SK-N-MC (cell line): Measurements from ENCODE around the gene ADCY9.

Source experiments
- DNase-seq: peaks from one replicate; pipeline ENCODE4 v3.0.0-alpha.2; 2011; ENCODE audit warnings: low read depth, low spot score
- H3K27ac ChIP-seq: fragments of 200-600 bp; sonication (generic); 2 replicates; pipeline ENCODE4 v1.5.1; 2016; ENCODE audit warnings: mixed run types
- H3K36me3 ChIP-seq: fragments of 200-600 bp; sonication (generic); 2 replicates; pipeline ENCODE4 v1.6.1; 2017; ENCODE audit warnings: antibody characterized with exemption, low read length, mixed read lengths; ENCODE audit not compliant: insufficient read depth
- H3K4me3 ChIP-seq: fragments of 200-600 bp; sonication (generic); 2 replicates; pipeline ENCODE4 v1.5.1; 2016
- H3K9ac ChIP-seq: fragments of 200-600 bp; sonication (generic); 2 replicates; pipeline ENCODE4 v1.8.0; 2017; ENCODE audit warnings: mixed run types, mixed read lengths; ENCODE audit not compliant: insufficient read length
- H3K9me3 ChIP-seq: fragments of 200-600 bp; sonication (generic); 2 replicates; pipeline ENCODE4 v1.6.1; 2017; ENCODE audit warnings: low read depth, mild to moderate bottlenecking, antibody characterized with exemption, low read length, moderate library complexity, mixed read lengths
- EZH2 ChIP-seq: fragments of 200-600 bp; sonication (generic); IDR thresholded peaks from one replicate; pipeline ENCODE4 v1.6.1; 2017; ENCODE audit warnings: antibody characterized with exemption
- FOXP2 ChIP-seq: optimal IDR thresholded peaks from 2 replicates; pipeline ENCODE3; 2011; ENCODE audit warnings: mild to moderate bottlenecking, moderate library complexity; ENCODE audit not compliant: insufficient read depth; ENCODE audit errors: extremely low read length, control extremely low read depth
- POLR2AphosphoS5 ChIP-seq: IDR thresholded peaks from 2 replicates; pipeline ENCODE4 v1.6.1; 2012; ENCODE audit warnings: mild to moderate bottlenecking, low read depth, low read length, borderline replicate concordance

The ADCY9 gene

DNA sequence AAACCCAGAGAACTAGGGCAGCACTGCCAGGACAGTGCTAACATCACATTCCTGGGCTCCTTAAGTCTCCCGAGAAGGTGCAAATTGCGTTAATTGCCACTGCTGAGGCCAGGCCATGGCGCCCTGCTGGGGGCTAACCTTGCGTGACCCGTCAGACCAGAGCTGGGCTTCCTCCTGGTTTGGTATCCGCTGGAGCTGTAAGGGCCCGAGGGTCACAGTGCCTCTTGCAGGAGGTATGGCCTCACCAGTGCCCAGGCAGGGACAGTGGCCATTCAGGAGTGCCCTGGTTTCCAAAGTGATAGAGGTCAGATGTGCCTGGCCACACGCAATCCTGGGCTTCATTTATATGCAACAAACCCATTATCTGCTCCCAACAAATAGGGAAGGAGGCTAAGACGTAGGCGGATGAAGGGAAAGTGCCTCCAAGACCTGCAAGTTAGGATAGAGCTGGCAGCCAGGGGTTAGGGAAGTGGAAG is 17.7 kb upstream of the ADCY9 start:
- Histone ChIP-seq H3K9ac (no peak overlapping the region), H3K36me3 (no peaks in the 10 kb centered on the region), H3K9me3 (no peaks in the 10 kb centered on the region), H3K27ac (no peak overlapping the region), H3K4me3 (no peak overlapping the region)
- TF ChIP-seq FOXP2 (no peak), EZH2 (no peak), POLR2AphosphoS5 (no peak)
- no peak for DNase-seq

DNA sequence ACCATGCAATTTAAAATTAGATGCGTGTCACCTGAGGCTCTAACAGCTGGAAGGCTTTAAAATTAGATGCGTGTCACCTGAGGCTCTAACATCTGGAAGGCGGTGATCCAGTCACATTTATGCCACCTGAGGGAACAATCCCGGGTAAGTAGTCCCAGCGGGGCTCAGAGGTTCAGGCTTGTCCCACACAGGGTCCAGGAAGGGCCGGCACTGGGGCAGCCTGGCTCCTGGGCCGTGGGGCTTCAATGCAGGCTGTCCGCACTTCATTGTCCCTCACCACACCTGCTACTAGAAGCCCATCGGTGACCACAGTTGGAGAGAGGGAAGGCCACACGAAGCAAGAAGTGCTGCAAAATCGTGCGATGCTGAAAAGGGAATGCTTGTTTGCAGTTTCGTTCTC is 15.4 kb upstream of the ADCY9 start:
- Histone ChIP-seq H3K36me3 (no peaks in the 10 kb centered on the region), H3K4me3 (no peak overlapping the region), H3K9me3 (no peaks in the 10 kb centered on the region), H3K27ac (no peak overlapping the region), H3K9ac (no peak overlapping the region)
- DNase-seq: no peak
- TF ChIP-seq EZH2 (no peak), FOXP2 (no peak), POLR2AphosphoS5 (no peak)

DNA sequence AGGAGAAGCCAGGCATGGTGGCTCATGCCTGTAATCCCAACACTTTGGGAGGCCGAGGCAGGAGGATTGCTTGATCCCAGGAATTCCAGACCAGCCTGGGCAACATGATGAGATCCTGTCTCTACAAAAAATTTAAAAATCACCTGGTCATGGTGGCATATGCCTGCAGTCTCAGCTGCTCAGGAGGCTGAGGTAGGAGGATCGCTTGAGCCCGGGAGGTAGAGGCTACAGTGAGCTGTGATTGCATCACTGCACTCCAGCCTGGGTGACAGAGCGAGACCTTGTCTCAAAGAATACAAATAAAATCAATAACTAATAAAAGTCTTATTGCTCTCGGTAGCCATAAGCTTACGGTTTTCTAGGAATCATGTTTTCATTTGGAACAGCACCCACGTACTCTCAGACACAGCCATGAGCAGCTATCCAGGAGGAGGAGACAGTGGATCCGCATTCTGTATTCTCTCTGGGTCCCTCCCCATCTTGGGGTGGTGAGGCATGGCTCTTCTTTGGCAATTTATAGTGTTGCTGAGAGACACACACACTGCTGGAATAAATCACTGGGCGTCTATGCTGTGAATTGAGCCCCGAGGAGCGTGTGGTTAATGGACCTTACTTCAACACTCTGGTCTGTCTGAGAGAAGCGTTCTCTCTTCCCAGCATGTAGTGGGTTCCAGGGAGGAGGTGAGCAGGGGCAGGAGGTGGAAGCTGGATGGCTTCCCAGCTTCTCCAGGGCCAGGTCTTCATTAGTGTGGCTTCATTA is 8.5 kb upstream of the ADCY9 start:
- Histone ChIP-seq H3K27ac (no peak overlapping the region), H3K36me3 (no peaks in the 10 kb centered on the region), H3K9ac (no peak overlapping the region), H3K9me3 (no peaks in the 10 kb centered on the region), H3K4me3 (no peak overlapping the region)
- no peak for DNase-seq
- TF ChIP-seq POLR2AphosphoS5 (no peak), FOXP2 (no peak), EZH2 (no peak)

DNA sequence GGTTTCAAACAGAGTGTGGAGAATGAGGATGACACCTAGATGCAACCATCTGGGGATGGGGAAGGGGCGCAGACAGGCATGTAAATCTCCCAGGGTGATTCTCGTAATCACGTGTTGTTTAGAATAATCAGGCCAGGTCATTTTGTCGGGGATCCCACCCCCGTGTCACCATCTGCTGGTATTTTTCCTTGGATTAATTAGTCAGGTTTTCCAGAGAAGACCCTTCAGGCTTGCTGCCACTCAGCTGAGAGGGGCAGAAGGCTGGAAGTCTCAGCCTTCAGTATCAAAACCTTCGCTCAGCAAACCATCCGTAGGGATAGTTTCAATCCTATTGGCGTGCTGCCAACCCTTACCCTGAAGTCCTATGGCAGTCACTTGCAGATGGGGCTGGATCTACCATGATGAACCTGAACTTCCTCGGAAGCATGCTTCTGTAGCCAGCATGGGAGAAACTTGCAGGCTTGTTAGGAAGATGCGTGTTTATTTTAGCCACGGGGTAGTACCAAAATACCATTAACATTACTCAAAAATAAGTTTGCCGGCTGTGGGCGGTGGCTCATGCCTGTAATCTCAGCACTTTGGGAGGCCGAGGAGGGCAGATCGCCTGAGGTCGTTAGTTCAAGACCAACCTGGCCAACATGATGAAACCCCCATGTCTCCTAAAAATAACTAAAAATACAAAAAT is 7.5 kb upstream of the ADCY9 start:
- H3K27ac ChIP-seq: no peak overlapping the region
- TF ChIP-seq POLR2AphosphoS5 (no peak), EZH2 (no peak), FOXP2 (no peak)
- H3K4me3 ChIP-seq: no peak overlapping the region
- no peaks in the 10 kb centered on the region for H3K36me3 ChIP-seq
- H3K9ac ChIP-seq: no peak overlapping the region
- no peak for DNase-seq
- no peaks in the 10 kb centered on the region for H3K9me3 ChIP-seq

DNA sequence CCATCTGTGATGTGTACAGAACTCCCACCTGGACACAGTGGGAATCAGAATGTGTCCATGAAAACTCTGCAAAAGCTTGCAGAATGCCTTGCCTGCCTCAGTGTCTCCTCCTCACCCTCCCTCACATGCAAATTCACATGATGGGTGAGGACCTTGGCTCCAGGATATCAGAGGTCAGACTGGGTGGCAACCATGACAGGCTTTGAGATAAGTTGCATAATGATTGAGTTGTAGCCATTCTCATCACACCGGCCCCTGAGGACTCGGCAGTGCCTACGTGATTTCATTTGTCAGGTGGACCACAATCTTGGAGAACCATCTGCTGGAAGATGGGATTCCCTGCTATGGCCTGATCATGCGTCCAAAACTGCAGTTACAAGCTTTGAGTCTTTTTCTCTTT is 3.9 kb upstream of the ADCY9 start:
- H3K27ac ChIP-seq: no peak overlapping the region
- TF ChIP-seq EZH2: no peak
- TF ChIP-seq FOXP2: no peak
- TF ChIP-seq POLR2AphosphoS5: no peak
- no peaks in the 10 kb centered on the region for H3K36me3 ChIP-seq
- DNase-seq: no peak
- H3K9ac ChIP-seq: no peak overlapping the region
- no peak overlapping the region for H3K4me3 ChIP-seq
- no peaks in the 10 kb centered on the region for H3K9me3 ChIP-seq

DNA sequence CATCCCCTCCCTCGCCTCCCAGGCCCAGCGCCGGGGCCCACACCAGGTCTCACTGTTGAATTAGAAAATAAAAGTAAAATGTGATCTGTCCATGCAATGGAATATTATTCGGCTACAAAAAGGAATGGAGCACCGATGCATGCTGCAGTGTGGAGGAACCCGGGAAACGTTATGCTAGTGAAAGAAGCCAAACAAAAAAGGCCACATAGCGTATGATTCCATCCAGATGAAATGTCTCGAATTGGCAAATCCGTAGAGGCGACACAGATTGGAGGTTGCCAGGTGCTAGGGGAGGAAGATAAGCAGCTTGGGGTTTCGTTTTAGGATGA is 972 bp upstream of the ADCY9 start:
- peak overlapping the region; percentile 80 for H3K4me3 ChIP-seq
- H3K36me3 ChIP-seq: no peaks in the 10 kb centered on the region
- no peak overlapping the region for H3K9ac ChIP-seq
- TF ChIP-seq POLR2AphosphoS5: no peak
- TF ChIP-seq EZH2: no peak
- TF ChIP-seq FOXP2: no peak
- no peaks in the 10 kb centered on the region for H3K9me3 ChIP-seq
- no peak for DNase-seq
- H3K27ac ChIP-seq: no peak overlapping the region

DNA sequence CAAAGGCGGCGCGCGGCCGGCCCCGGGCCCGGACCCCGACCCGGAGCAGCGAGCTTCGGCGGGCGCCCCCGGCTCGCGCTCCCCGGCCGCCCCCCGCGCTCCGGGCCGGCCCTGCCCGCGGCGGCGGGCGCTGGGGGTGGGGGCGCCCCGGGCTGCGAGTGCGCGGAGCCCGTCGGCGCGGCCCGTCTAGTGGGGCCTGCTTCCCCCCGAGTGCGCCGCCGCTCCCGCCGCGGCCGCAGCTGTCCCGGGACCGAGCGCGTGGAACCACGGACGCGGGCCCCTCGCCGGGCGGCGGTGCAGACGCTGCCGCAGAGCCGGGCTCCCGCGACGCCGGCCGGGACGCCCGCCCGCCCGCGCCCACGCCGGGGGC is 308 bp downstream of the ADCY9 start:
- Histone ChIP-seq H3K27ac (no peak overlapping the region), H3K9me3 (no peaks in the 10 kb centered on the region), H3K9ac (no peak overlapping the region), H3K36me3 (no peaks in the 10 kb centered on the region), H3K4me3 (peak overlapping the region; percentile 82)
- no peak for DNase-seq
- TF ChIP-seq POLR2AphosphoS5 (no peak), EZH2 (no peak), FOXP2 (no peak)

DNA sequence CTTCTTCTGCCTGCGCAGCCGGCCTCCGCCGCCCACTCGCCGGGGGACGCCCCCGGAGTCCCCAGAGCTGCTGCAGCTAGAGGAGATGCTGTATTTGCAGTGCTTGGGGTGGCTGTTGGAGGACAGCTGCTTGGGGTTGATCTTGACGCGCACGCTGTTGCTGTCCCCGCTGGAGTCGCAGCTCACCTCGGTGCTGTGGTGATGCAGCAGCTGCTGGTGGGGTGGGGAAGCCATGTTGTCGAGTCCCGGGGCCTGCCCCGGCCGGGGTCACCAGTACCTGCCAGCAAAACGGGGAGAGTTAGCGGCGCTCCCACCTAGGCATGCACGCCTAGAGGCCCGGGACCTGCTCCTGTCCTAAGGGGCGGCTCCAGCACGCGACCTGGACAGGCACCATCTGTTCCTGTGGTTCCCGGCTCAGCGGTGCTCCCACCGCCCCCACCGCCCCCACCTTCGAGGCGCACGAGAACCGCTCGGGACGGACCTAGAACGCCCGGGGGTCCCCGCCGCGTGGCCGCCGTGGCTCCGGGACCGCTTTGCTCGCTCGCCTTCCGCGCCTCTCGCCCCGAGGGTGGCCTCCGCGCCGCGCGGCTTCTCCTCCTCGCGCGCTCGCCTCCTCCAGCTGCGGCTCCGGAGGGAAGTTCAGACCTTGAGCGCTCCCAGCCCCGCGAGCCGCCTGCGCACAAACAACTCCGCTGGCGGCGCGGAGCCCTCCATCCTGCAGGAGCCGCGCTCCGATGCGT is 863 bp downstream of the ADCY9 start:
- no peak overlapping the region for H3K27ac ChIP-seq
- TF ChIP-seq POLR2AphosphoS5 (no peak), EZH2 (no peak), FOXP2 (no peak)
- no peak for DNase-seq
- no peaks in the 10 kb centered on the region for H3K36me3 ChIP-seq
- H3K9me3 ChIP-seq: no peaks in the 10 kb centered on the region
- peak overlapping the region; percentile 56 for H3K9ac ChIP-seq
- peak overlapping the region; percentile 82 for H3K4me3 ChIP-seq
